PC-3 (cell line): ENCODE measurements around the gene PRDM1.

ENCODE experiments used
- EZH2 ChIP-seq: fragments of 300-600 bp; sonication (generic); IDR thresholded peaks from one replicate; pipeline ENCODE4 v1.6.1; 2017; ENCODE audit warnings: antibody characterized with exemption, mild to moderate bottlenecking, low read length; ENCODE audit not compliant: unreplicated experiment
- EZH2phosphoT487 ChIP-seq: fragments of 300-600 bp; sonication (generic); IDR thresholded peaks from 2 replicates; pipeline ENCODE4 v1.6.1; 2018; ENCODE audit warnings: mild to moderate bottlenecking, antibody characterized with exemption, low read length, borderline replicate concordance
- TF ChIP-seq, protein P1 (sequence below): fragments of 300-600 bp; sonication (generic); conservative IDR thresholded peaks from 2 replicates; pipeline ENCODE4 v1.5.1; 2017; ENCODE audit warnings: antibody characterized with exemption, low read depth, mild to moderate bottlenecking, low read length

DNA sequence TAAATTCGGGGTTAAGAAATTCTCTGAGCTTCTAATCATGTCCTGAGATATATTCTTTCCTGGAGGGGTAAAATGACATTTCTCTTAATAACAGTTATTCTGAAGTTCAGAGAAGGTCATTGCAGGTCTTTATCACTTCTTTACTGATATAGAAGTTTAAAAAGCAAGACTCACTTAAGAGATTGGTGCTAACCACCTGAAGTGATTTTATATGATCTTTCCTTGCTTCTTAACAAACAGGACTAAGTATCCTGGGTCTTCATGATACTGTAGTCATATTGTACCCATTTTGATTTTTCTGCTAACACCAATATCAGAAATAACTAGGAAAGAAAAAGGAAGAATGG is 39.3 kb upstream of the PRDM1 start:
- TF ChIP-seq, protein P1, sequence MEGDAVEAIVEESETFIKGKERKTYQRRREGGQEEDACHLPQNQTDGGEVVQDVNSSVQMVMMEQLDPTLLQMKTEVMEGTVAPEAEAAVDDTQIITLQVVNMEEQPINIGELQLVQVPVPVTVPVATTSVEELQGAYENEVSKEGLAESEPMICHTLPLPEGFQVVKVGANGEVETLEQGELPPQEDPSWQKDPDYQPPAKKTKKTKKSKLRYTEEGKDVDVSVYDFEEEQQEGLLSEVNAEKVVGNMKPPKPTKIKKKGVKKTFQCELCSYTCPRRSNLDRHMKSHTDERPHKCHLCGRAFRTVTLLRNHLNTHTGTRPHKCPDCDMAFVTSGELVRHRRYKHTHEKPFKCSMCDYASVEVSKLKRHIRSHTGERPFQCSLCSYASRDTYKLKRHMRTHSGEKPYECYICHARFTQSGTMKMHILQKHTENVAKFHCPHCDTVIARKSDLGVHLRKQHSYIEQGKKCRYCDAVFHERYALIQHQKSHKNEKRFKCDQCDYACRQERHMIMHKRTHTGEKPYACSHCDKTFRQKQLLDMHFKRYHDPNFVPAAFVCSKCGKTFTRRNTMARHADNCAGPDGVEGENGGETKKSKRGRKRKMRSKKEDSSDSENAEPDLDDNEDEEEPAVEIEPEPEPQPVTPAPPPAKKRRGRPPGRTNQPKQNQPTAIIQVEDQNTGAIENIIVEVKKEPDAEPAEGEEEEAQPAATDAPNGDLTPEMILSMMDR: no peak
- no peak for TF ChIP-seq EZH2
- no peak for TF ChIP-seq EZH2phosphoT487
